ENCODE data around the gene MYO1D.

DNA sequence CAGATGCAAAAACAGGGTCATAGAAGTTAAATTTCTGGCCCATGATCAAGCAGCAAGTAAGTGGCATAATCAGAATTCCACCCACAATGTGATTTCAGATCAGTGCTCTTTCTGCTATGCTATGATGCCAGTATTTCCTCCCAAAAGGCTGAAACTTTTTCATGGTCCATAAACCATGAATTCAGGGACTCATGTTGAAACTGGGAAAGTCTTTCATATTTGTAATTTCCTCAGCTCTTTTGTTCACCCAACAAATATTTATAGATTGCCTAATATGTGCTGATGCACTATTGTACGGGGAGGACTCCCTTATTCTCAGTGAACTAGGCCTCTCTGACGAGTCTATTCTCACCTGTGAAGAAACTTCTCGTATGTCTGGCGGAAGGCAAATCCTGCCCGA lies 156.3 kb downstream of the MYO1D start:
- TF ChIP-seq, protein P1, sequence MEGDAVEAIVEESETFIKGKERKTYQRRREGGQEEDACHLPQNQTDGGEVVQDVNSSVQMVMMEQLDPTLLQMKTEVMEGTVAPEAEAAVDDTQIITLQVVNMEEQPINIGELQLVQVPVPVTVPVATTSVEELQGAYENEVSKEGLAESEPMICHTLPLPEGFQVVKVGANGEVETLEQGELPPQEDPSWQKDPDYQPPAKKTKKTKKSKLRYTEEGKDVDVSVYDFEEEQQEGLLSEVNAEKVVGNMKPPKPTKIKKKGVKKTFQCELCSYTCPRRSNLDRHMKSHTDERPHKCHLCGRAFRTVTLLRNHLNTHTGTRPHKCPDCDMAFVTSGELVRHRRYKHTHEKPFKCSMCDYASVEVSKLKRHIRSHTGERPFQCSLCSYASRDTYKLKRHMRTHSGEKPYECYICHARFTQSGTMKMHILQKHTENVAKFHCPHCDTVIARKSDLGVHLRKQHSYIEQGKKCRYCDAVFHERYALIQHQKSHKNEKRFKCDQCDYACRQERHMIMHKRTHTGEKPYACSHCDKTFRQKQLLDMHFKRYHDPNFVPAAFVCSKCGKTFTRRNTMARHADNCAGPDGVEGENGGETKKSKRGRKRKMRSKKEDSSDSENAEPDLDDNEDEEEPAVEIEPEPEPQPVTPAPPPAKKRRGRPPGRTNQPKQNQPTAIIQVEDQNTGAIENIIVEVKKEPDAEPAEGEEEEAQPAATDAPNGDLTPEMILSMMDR (IDR thresholded peaks at IDR 0.05; ENCODE audit: low read depth, low read length, missing input control), result no peak
- TF ChIP-seq, protein P2, sequence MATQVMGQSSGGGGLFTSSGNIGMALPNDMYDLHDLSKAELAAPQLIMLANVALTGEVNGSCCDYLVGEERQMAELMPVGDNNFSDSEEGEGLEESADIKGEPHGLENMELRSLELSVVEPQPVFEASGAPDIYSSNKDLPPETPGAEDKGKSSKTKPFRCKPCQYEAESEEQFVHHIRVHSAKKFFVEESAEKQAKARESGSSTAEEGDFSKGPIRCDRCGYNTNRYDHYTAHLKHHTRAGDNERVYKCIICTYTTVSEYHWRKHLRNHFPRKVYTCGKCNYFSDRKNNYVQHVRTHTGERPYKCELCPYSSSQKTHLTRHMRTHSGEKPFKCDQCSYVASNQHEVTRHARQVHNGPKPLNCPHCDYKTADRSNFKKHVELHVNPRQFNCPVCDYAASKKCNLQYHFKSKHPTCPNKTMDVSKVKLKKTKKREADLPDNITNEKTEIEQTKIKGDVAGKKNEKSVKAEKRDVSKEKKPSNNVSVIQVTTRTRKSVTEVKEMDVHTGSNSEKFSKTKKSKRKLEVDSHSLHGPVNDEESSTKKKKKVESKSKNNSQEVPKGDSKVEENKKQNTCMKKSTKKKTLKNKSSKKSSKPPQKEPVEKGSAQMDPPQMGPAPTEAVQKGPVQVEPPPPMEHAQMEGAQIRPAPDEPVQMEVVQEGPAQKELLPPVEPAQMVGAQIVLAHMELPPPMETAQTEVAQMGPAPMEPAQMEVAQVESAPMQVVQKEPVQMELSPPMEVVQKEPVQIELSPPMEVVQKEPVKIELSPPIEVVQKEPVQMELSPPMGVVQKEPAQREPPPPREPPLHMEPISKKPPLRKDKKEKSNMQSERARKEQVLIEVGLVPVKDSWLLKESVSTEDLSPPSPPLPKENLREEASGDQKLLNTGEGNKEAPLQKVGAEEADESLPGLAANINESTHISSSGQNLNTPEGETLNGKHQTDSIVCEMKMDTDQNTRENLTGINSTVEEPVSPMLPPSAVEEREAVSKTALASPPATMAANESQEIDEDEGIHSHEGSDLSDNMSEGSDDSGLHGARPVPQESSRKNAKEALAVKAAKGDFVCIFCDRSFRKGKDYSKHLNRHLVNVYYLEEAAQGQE (IDR thresholded peaks at IDR 0.05), result no peak
- TF ChIP-seq SP1 (IDR thresholded peaks at IDR 0.05), result no peak
- TF ChIP-seq, protein P3, sequence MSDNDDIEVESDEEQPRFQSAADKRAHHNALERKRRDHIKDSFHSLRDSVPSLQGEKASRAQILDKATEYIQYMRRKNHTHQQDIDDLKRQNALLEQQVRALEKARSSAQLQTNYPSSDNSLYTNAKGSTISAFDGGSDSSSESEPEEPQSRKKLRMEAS (IDR thresholded peaks at IDR 0.05), result no peak
- no peak for TF ChIP-seq GABPA (IDR thresholded peaks at IDR 0.05 in 1 of 2, conservative IDR thresholded peaks at IDR 0.05 in 1 of 2)
- no peak for TF ChIP-seq RAD21 (IDR thresholded peaks at IDR 0.05)
- no peak for TF ChIP-seq JUND (IDR thresholded peaks at IDR 0.05)
- TF ChIP-seq YY1 (IDR thresholded peaks at IDR 0.05), result no peak
- TF ChIP-seq TAF1 (conservative IDR thresholded peaks at IDR 0.05), result no peak
- TF ChIP-seq HNF4A (conservative IDR thresholded peaks at IDR 0.05), result no peak
- TF ChIP-seq, protein P4, sequence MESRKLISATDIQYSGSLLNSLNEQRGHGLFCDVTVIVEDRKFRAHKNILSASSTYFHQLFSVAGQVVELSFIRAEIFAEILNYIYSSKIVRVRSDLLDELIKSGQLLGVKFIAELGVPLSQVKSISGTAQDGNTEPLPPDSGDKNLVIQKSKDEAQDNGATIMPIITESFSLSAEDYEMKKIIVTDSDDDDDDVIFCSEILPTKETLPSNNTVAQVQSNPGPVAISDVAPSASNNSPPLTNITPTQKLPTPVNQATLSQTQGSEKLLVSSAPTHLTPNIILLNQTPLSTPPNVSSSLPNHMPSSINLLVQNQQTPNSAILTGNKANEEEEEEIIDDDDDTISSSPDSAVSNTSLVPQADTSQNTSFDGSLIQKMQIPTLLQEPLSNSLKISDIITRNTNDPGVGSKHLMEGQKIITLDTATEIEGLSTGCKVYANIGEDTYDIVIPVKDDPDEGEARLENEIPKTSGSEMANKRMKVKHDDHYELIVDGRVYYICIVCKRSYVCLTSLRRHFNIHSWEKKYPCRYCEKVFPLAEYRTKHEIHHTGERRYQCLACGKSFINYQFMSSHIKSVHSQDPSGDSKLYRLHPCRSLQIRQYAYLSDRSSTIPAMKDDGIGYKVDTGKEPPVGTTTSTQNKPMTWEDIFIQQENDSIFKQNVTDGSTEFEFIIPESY (IDR thresholded peaks at IDR 0.05), result no peak

Measured in liver (tissue), 3 donors.